ENCODE measurements around the gene GLIS1. TPM values are rescaled to one million over a fixed set of nuclear protein-coding genes. Genes with fewer than 3 reads are reported as not detected.

Gene GLIS1
- total and polyA plus RNA-seq, 2 experiments from 2014 or later: 0.77 to 0.95 TPM

- H3K4me3 ChIP-seq: no peak overlapping the region
- no peak for TF ChIP-seq CTCF (IDR thresholded peaks at IDR 0.05; ENCODE audit: low read depth, low read length)
- H3K36me3 ChIP-seq: no peaks in the 10 kb centered on the region
- no peaks in the 10 kb centered on the region for H3K4me1 ChIP-seq (ENCODE audit: low read depth)
- no peak overlapping the region for H3K27ac ChIP-seq
- DNase-seq (ENCODE audit: low read depth in 1 of 2, low spot score in 1 of 2): no peak
- no peaks in the 10 kb centered on the region for H3K9me3 ChIP-seq (ENCODE audit: low read depth)
- no peaks in the 10 kb centered on the region for H3K27me3 ChIP-seq
Observed at GRCh38 chr1:53580739-53581475, 158.1 kb downstream of the GLIS1 start.

GRCh38 chr1:53580009-53580400 is 159.0 kb downstream of the GLIS1 start:
- no peaks in the 10 kb centered on the region for H3K36me3 ChIP-seq
- no peaks in the 10 kb centered on the region for H3K27me3 ChIP-seq
- no peak for TF ChIP-seq CTCF (IDR thresholded peaks at IDR 0.05; ENCODE audit: low read depth, low read length)
- no peak overlapping the region for H3K27ac ChIP-seq
- H3K9me3 ChIP-seq (ENCODE audit: low read depth): no peaks in the 10 kb centered on the region
- H3K4me1 ChIP-seq (ENCODE audit: low read depth): no peaks in the 10 kb centered on the region
- DNase-seq (ENCODE audit: low read depth in 1 of 2, low spot score in 1 of 2): no peak
- no peak overlapping the region for H3K4me3 ChIP-seq

- DNase-seq (ENCODE audit: low read depth in 1 of 2, low spot score in 1 of 2): no peak
- no peak overlapping the region for H3K4me3 ChIP-seq
- no peaks in the 10 kb centered on the region for H3K27me3 ChIP-seq
- H3K36me3 ChIP-seq: no peaks in the 10 kb centered on the region
- H3K9me3 ChIP-seq (ENCODE audit: low read depth): no peaks in the 10 kb centered on the region
- no peak for TF ChIP-seq CTCF (IDR thresholded peaks at IDR 0.05; ENCODE audit: low read depth, low read length)
- H3K4me1 ChIP-seq (ENCODE audit: low read depth): no peaks in the 10 kb centered on the region
- no peak overlapping the region for H3K27ac ChIP-seq
Observed at GRCh38 chr1:53579221-53580008, 159.5 kb downstream of the GLIS1 start.

DNA sequence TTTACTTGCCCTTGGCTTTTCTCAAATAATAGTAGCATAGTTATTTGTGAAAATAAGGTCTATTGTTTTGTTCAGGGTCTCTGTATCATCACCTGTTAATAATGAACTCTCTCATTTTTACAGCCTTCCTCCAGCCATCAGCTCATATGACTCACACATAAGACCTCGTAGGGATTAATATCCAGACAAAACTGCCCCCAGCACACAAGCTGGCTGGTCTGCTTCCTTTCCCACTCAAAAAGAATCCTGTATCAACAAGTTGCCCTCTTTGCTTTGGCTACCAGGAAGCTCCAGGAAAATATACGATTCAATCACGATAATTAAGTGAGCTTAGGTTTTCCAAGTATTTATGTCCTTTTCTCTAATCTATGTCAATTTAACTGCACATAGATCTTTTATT is 160.6 kb downstream of the GLIS1 start:
- Histone ChIP-seq H3K27me3 (no peaks in the 10 kb centered on the region), H3K36me3 (no peaks in the 10 kb centered on the region), H3K9me3 (ENCODE audit: low read depth) (no peaks in the 10 kb centered on the region), H3K4me1 (ENCODE audit: low read depth) (no peaks in the 10 kb centered on the region), H3K27ac (no peak overlapping the region), H3K4me3 (no peak overlapping the region)
- no peak for TF ChIP-seq CTCF (IDR thresholded peaks at IDR 0.05; ENCODE audit: low read depth, low read length)
- DNase-seq (ENCODE audit: low read depth in 1 of 2, low spot score in 1 of 2): no peak

DNA sequence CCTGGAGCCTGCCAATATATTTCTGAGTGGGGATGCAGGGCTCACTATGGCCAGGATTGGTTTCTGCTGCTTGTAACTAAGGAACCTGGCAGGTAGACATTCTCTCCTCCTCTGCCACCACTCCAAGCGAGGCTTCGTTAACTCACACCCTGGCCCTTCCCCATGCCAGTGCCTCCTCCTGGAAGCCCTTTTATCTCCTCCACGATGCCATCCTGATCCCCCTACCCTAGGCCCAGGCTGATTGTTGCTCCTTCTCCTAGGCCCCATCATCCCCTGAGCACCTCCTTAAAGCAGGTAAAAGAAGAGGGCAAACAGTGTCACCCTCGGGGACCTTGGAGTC is 161.2 kb downstream of the GLIS1 start:
- Histone ChIP-seq H3K27ac (no peak overlapping the region), H3K27me3 (no peaks in the 10 kb centered on the region), H3K4me3 (no peak overlapping the region), H3K4me1 (ENCODE audit: low read depth) (peaks cover 3% of the 10 kb centered on the region), H3K36me3 (no peaks in the 10 kb centered on the region), H3K9me3 (ENCODE audit: low read depth) (no peaks in the 10 kb centered on the region)
- no peak for DNase-seq (ENCODE audit: low read depth in 1 of 2, low spot score in 1 of 2)
- no peak for TF ChIP-seq CTCF (IDR thresholded peaks at IDR 0.05; ENCODE audit: low read depth, low read length)

Measured in cardiac muscle cell (in vitro differentiated cells and primary cell).